GM19372 (cell line): ENCODE results near the gene DMBT1.

Experiments used
- ATAC-seq: cut with Tn5 transposase; IDR thresholded peaks from one replicate; pipeline ENCODE4 v1.9.1; 2021; ENCODE audit warnings: mild to moderate bottlenecking, low read depth, moderate library complexity; ENCODE audit not compliant: unreplicated experiment

The DMBT1 gene

GRCh38 chr10:122664501-122664900, 103.9 kb downstream of the DMBT1 start:
- ATAC-seq = no peak

DNA sequence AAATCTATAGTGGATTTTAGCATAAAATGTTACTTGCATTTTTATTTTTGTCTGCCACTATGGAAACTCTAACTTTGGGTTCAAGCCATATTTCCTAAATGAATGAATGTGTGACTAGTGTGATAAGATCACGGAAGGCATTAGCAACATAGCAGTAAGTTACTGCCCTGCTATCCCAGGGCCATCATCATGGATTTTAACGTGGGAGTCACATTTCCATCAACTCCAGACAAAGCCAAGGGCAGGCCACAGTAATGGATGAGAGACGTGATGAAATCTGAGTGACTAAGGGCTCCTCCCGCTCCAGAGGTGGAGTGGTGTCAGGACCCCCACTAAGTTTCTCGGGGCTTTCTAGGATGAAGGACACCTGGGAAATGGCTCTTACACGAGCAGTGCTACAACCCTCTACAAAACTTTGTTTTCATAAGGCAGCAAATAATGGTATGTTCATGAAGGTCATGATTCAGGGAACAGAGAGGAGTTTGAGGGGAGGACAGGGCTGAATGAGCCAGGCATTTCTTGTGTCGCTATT, 104.8 kb downstream of the DMBT1 start:
- ATAC-seq = no peak

- no peak for ATAC-seq
These were observed 105.4 kb downstream of the DMBT1 start for GRCh38 chr10:122665946-122666345.

DNA sequence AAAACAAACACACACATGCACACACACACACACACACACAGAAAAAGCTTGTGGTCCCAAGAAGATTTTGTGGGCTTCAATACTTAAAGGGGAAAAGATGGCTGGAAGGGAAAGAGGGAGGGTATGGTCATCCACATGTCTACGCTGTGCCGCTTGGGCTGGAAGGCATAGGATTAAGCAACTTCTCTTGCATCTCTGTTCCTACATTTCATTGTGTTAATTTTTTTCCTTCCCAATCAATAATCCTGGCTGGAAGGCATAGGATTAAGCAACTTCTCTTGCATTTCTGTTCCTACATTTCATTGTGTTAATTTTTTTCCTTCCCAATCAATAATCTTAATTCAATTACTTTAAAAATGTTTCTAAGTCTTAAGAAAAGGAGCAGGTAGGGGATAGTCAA, 108.5 kb downstream of the DMBT1 start:
- no peak for ATAC-seq

DNA sequence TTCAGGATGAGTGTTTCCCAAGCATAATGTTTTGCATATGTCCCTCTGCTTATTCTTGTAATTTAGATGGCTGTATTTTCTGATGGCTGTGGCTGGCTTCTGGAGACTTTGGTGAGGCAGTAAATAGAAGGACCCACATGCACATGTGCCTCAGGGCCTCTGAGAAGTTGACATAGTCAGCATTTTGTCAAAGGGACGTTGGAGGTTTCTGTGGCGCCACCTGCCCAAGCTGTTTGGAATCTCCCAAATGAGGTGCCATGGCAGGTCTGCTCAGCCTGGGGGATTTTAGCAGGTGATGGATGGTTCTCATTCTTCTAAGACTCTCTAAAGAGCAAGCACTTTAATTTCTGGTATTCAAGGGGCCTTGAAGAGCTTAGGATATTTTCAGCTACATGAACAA, 109.3 kb downstream of the DMBT1 start:
- ATAC-seq = no peak

GRCh38 chr10:122671355-122671754, 110.8 kb downstream of the DMBT1 start:
- no peak for ATAC-seq

- no peak for ATAC-seq
These were observed 112.1 kb downstream of the DMBT1 start for GRCh38 chr10:122672655-122673054.

DNA sequence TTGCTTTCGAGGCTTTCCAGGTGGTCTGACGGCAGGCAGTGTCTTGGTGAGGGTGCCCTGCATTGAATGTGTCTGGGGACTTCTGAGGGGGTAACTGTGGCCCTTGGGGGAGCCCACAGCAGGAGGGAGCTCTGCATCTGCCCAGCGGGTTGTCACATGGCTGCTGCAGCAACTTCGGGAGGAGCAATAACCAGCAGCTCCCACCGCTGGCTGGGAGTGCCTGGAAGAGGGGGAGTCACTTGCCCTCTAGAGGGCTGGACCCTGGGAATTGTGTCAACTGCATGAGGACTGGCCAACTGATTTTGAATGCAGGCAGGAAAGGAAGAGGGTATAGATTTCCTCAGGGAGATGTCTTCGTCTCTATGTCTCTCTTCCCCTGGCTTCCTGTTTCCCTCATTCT, 112.7 kb downstream of the DMBT1 start:
- no peak for ATAC-seq

DNA sequence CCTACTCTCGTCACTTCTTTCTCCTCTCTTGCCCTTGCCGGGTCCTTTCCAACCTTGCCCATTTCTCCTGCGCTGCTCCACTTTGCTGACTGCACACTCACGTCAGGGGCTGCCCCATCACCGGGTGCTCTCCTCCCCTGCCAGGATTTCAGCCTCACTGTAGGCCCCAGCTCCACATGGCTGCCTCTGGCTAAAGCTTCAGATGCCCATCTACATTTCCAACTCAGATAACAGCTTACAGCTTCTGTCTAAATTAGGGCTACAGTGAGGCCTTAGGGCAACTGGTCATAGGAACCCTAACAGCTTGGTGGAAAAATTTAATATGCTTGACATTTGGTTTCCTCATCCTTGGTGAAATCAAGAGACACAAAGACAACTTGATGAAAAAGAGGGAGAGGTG, 113.2 kb downstream of the DMBT1 start:
- no peak for ATAC-seq

GRCh38 chr10:122674781-122675180, 114.2 kb downstream of the DMBT1 start:
- ATAC-seq = no peak

DNA sequence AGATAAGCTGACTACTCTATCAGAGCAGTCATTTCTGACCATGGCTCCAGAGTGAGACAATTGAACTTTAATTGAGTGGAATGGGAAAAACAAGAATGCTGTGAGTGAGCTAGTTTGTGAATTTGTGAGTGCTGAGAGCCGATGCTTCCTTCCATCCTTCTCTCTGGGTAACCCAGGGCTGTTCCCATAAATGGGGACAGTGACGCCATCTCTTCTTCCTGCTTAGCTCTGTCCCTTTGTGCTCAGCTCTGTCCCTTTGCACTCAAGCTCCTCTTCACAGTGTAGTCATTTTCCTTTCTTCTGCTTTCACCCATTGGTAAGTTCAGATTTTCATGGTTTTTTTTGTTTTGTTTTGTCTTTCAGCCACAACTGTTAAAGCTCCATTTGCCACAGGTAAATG, 114.7 kb downstream of the DMBT1 start:
- no peak for ATAC-seq

DNA sequence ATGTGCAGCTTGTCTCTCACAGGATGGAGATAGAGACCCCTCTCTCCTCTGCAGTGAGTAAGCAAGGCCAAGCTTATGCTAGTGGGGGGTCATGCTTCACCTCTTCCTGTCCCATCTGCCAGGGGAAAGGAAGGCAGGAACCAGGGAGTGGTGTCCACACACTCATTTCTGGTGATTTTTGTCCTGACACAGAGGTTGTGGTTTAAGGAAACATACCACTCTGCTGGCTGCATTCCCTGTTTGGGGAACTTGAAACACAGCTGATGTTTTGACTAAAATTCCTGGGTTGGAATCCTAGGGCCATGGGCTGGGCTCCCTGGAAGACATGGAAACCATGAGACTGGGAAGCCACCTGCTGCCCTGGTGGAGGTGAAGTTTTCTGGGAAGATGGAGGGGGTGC, 117.7 kb downstream of the DMBT1 start:
- no peak for ATAC-seq

GRCh38 chr10:122682522-122682921, 122.0 kb downstream of the DMBT1 start:
- ATAC-seq = no peak

DNA sequence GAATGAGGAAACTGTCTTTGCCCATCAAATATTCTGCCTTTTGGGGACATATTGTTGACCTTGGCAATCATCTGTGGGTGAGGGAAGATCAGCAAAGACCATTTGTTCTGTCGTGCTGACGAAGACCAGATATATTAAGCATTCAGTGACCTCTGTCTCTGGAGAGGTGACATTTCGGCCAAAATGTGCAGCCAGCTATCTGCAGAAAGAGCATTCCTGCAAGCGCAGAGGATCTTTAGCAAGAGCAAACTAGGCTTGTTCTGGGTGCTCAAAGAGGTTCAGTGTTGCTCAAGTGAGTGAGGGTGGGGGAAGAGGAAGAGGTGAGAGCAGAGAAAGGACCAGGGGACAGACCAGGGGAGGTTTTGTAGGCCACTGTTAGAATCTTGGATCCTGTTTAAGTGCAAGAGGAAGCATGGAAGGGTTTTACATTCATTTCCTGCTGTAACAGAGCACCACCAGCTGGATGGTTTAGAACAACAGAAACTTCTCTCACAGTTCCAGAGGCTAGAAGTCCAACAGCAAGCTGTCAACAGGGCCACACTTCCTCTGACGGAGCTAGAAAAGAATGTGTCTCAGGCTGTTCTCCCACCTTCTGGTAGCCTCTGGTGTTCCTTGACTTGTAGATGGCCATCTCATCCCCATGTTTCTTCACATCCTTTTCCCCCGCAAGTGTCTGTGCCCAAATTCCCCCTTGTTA, 127.9 kb downstream of the DMBT1 start:
- ATAC-seq = no peak

GRCh38 chr10:122689146-122689820, 128.7 kb downstream of the DMBT1 start:
- ATAC-seq = no peak

DNA sequence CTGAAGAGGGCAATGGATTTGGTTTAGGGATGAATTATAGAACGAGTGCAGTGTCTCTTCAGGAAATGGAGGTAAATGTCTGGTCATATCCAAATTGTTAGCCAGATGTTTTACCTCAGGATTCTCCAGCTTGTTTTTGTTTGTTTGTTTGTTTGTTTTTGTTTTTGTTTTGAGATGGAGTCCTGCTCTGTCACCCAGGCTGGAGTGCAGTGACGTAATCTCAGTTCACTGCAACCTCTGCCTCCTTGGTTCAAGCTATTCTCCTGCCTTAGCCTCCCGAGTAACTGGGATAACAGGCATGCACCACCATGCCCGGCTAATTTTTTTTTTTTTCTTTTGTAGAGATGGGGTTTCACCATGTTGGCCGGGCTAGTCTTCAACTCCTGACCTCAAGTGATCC, 132.2 kb downstream of the DMBT1 start:
- ATAC-seq = no peak
